Measurements from ENCODE around the gene EARS2.
"Not testable (repeated sequence)": the region's sequence is repeated elsewhere in the genome, so short reads cannot be mapped to it uniquely, and the experiment has no call there.

The EARS2 gene

DNA sequence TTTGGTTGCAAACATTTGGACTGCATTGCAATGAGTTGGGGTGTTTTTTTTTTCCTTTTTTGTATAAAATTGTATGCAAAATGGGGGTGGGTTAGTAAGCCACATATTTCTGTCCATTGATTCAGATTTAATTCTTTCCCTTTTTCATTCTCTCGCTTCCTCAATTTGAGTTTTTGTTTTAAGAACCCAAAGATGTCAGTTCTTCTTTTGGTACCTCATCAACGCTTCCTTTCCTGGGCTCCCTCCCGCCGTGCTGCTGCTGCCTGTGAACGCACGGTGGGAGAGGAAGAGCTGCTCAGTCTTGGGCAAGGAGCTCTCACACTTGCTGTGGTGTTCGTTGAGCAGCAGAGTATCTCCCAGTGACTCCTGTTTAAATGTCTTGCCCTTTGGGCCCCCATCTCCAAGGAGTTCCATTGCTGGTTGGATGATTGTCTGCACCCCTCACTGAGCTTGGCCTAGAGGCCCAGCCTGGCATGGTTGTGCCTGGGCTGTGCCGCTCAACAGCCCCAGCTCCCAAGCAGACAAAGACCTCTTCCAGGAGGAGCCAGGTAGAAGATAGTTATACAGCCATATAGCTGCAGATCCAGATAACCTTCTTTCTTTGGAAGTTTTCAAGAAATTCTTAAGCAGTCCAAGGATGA is 14.0 kb upstream of the EARS2 start:
- DNase-seq, result peak in 1 of 10 donors; percentile 8
- intact Hi-C loops (cut with DNase I), result no loop called here

DNA sequence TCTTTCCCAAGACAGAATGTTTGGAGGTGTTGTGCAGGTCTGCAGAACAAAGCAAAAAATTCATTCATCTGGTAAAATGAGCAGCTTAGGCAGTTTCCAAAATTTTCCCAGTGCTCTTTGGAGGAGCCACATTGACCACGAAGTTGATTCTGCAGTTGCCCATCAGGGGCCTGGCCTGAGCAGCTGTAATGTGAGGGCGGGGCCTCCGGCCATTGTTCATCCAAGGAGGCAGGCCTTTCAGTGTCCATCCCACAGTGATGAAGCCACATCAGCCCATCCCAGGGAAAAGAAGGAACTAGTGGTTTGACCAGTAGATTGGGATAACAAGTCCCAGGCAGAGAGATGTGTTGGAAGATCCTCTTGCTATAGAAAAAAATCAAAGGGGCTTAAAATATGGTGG is 10.5 kb upstream of the EARS2 start:
- intact Hi-C loops (cut with DNase I), result no loop called here

GRCh38 chr16:23566724-23567123 is 9.6 kb upstream of the EARS2 start:
- DNase-seq, result no peak
- intact Hi-C loops (cut with DNase I), result no loop called here

More for the DNA sequence above, 10.5 kb upstream of the EARS2 start:
- DNase-seq, result no peak

DNA sequence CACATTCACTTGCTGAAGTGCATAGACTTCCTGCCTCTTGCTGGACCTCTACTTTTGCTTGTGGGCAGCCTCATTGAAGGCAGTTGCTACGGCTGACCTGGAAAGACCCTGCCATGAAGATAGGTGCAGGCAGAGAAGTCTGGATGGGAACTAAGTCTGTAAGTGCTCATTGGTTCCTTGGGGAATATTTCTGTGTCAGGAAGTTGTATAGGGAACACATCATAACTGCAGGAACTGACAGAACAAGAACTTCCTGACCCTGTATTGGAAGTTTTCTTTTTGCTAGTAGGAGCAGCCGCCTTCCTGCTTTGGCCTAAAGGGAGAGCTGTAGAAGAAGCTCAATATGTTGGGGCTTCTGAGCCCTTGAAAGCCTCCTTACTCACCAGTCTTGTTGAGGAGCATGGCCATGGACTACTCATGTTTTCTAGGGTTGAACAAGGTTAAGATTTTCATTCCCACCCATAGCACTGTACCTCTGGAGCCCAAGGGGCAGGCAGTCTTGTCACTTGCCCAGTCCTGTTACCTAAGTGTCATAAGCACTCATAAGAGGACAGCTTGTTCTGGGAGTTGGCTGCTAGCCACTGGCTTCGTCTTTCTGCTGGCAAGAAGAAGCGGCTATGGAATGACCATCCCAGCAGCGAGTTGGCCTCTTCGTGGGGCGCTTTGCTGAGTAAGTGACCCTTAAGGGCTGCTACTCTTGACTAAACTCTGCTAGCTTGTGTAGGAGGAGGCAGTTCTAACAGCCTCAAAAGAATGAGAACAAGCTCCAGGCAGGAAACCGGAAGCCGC is 7.6 kb upstream of the EARS2 start:
- DNase-seq, result no peak

GRCh38 chr16:23563186-23563585 is 6.0 kb upstream of the EARS2 start:
- intact Hi-C loops (cut with DNase I), result no loop called here
- DNase-seq, result no peak

More for the DNA sequence above, 7.6 kb upstream of the EARS2 start:
- intact Hi-C loops (cut with DNase I), result no loop called here

DNA sequence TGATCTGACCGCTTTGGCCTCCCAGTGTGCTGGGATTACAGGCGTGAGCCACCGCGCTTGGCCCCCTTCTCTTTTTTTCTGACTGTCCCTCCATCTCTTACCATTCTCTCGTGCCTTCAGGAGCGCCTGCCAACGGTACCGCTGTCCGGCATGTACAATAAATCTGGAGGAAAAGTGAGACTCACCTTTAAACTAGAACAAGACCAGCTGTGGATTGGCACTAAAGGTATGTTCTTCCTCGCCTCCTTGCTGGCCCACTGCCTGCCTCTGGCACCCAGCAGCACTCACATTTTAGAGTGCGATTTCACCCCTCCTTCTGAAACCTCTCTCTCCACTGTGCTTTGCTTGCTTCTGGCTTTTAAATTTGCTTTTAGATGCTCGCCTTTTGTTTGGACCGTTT is 5.4 kb upstream of the EARS2 start:
- DNase-seq, result no peak
- intact Hi-C loops (cut with DNase I), result no loop called here

DNA sequence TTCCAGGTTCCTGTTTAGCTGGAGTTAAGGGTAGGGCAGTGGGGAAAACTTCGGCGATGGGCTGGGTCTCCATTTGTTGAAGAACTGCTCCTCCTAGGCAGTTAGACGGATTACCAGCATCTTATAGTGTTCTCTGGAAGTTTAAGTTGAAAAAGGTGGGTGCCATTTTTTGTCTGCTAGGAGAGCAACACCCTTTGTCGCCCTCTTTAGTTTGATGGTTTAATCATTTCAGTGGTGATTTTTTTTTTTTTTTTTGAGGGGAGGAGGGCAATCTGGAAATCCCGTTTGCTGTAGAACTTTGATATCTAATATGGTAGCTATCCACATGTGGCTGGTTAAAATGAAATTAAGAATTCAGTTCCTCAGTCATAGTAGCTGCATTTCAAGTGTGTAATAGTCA is 4.4 kb upstream of the EARS2 start:
- DNase-seq, result no peak
- intact Hi-C loops (cut with DNase I), result no loop called here

- DNase-seq, result peak in 4 of 10 donors; percentile 9 to 84 (median 17)
- intact Hi-C loops (cut with DNase I), result loop anchor here (1.0 to 2.0 kb wide), 3 partner anchors 39 to 105 kb away; partner anchors contain the start of genes COG7, DCTN5, NDUFAB1 and PALB2
Observed at GRCh38 chr16:23557779-23558702, 891 bp upstream of the EARS2 start.

DNA sequence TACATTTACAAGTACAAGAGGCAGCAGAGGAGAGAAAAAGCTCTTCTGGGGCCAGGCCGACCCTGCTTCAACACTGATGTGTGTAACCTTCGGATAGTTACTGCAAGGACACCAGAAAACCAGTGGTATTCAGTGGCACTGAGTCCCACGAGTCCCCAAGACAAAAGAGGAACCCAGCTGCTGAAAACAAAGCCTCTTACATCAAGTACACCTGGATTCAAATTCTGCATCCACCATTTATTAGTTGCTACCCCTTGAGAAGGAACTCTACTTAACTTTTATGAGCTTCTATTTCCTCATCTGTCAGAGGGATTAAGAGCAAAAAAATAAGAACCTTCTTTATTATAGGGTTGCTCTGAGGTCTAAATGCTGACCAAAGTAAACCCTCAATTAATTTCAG is 2.6 kb downstream of the EARS2 start:
- intact Hi-C loops (cut with DNase I), result no loop called here
- DNase-seq, result no peak

GRCh38 chr16:23552161-23552560 is 5.0 kb downstream of the EARS2 start:
- DNase-seq, result peak in 1 of 10 donors; percentile 53
- intact Hi-C loops (cut with DNase I), result no loop called here

DNA sequence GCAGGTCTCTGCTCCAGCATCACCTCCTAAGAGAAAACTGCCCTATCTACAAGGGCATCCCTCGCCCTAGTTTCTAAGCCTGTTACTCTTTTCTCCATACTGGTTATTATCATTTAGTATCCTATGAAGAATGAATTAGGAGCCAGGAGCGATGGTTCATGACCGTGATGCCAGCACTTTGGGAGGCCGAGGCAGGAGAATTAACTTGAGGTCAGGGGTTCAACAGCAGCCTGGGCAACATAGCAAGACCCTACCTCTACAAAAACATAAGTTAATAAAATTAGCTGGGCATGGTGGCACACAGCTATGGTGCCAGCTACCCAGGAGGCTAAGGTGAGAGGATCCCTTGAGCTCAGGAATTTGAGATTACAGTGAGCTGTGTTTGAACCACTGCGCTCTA is 7.2 kb downstream of the EARS2 start:
- intact Hi-C loops (cut with DNase I), result no loop called here

GRCh38 chr16:23544436-23544835 is 12.7 kb downstream of the EARS2 start:
- DNase-seq, result peak in 1 of 10 donors; percentile 43
- intact Hi-C loops (cut with DNase I), result no loop called here

More for the DNA sequence above, 7.2 kb downstream of the EARS2 start:
- DNase-seq, result no peak

- DNase-seq; intact Hi-C loops (cut with DNase I): not testable (repeated sequence)
Observed at GRCh38 chr16:23540817-23541178, 16.4 kb downstream of the EARS2 start.

DNA sequence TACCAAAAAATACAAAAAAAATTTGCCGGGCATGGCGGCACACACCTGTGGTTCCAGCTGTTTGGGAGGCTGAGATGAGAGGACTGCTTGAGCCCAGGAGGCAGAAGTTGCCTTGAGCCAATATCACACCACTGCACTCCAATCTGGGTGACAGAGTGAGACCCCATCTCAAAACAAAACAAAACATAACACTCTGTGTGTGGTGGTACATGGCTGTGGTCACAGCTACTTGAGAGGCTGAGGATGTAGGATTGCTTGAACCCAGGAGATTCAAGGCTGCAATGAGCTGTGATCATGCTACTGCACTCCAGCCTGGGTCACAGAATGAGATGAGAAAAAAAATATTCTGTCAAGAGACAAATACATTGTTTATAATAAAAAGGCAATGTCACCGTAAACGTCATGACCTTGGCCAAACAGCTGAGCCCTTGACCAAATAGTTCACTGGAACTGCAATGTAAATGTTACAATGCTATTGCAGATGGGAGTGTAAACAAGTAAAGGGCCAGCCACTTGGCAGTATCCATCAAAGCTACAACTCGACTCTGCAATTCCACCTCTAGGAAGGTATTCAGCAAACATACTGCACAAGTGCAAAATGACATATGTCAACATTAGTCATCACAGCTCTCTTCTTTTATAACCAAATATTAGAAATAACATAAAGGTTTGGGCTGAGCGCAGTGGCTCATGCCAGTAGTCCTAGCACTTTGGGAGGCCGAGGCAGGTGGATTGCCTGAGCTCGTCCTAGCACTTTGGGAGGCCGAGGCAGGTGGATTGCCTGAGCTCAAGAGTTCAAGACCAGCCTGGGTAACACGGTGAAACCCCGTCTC is 16.9 kb downstream of the EARS2 start:
- no peak for DNase-seq
- intact Hi-C loops (cut with DNase I), result no loop called here

DNA sequence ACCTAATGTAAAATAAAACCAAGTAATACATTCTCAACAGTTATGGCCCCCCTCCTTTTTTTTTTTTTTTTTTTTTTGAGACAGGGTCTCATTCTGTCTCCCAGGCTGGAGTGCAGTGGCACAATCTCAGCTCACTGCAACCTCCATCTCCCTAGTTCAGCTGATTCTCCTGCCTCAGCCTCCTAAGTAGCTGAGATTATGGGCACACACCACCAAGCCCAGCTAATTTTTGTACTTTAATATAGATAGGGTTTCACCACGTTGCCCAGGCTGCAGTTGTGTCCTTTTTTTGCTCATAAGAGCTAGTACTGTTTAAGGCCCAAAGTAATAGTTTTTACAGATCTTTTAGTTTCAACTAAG is 18.3 kb downstream of the EARS2 start:
- intact Hi-C loops (cut with DNase I), result no loop called here
- DNase-seq, result no peak

DNA sequence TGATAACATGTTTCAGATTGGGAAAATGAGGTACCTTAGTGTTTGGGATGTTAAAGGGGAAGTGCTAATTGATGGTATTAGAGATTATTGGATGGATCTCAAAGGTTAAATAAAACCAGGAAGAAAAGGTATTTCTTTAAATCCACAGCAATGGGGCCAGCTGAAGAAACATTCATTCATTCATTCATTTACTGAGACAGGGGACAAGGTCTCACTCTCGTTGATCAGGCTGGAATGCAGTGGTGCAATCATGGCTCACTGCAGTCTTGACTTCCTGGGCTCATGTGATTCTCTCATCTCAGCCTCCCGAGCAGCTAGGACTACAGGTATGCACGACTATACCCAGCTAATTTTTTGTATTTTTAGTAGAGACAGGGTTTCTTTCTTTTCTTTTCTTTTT is 19.8 kb downstream of the EARS2 start:
- intact Hi-C loops (cut with DNase I), result no loop called here

DNA sequence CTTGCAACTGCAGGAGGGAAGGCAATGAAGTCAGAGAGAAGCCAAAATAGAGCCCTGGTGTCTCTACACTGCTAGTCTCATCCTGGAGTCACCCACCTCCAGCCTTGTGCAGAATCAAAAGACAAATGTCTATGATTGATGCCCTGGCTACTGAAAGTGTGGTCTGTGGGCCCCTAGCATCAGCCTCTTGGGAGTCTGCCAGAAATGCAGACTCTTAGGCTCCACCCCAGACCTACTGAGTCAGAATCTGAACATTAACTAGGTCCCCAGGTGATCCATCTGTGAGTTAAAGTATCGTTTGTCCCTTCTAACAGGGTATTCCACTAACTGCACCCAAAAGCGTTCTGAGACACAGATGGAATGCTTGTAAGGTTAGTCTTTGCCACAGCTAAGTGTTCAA is 21.2 kb downstream of the EARS2 start:
- intact Hi-C loops (cut with DNase I), result no loop called here
- no peak for DNase-seq

More for the DNA sequence above, 19.8 kb downstream of the EARS2 start:
- no peak for DNase-seq

DNA sequence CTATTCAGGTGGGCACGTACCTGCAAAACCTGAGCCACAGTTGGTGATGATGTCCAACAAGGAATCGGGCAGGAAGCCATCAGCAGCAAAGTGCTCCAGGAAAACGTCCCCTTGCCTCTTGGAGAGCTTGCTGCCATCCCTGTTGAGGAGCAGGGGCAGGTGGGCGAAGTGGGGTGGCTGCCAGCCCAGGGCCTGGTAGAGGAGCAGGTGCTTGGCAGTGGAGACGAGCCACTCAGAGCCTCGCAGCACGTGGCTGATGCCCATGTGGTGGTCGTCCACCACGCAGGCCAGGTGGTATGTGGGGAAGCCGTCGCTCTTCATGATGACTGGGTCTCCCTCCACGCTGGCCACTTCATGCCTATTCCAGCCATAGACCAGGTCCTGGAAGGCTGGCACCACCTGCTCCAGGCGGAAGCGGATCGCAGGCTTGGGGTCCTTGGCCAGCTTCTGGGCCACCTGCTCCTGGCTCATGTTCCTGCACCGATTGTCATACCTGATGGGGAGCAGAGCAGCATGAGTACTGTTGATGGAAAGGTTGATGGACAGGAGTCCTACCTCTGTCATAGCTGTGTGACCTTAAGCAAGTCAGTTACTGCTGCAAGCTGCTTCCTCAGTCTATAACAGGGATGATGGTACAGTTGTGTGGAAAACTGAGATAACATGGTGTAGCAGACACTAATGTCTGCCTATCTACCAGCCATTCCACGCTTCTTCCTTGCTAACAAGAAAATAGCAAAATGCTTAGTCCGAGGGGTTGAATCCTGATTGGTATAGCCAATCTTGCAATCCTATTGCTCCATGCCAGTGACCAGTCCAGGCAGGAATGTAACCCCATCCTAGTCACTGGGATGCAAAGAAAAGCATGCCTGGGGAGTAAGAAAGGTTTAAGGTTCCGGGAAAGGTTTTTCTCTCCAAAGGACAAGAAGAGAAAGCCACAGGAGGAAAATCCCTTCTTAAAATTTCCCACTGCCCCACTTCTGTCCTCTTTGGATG is 22.0 kb downstream of the EARS2 start:
- DNase-seq, result no peak
- intact Hi-C loops (cut with DNase I), result no loop called here

DNA sequence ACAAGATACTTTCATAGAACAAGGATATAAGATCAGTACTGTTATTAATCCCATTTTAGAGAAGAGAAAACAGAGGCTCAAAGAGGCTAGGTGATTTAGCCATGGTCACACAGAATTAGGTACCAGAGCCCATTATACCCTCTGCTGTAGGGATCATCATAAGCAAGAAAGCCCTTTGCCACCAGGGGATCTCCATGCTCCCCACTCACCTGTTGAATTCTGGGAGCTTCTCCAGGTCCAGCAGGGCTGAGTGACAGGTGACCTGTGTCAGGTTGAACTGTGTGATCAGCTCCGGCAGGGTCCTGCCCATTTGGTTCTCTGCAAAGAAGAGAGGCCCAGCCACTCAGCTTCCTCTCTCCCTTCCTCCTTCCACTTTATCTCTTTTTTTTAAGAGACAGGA is 24.7 kb downstream of the EARS2 start:
- intact Hi-C loops (cut with DNase I), result no loop called here
- DNase-seq, result no peak

Data from posterior cingulate gyrus (tissue), 11 donors.